ENCODE results near the gene PTPRD.

The PTPRD gene

GRCh38 chr9:8850914-8851313 lies 1761.9 kb downstream of the PTPRD start:
- DNase-seq = no peak

- no peak for DNase-seq
These were observed 1767.0 kb downstream of the PTPRD start for GRCh38 chr9:8845808-8846207.

DNA sequence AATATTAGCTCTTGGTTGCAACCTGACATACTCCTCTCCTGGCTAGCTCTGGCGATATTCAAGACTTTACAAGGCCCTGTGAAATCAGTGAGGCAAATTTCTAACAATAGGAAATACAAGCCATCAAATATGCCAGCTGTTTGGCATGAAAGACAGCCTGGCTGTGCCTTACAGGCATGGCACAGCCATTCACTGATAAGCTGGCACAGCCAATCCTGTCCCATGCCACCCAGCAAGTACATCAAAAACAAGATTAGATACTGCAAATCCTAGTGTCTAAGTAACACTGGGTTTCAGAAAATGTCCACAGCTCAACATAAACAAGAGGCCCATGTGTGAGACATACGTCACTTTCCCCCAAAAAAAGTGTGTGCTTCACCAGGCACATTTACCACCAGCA lies 1767.4 kb downstream of the PTPRD start:
- no peak for DNase-seq

- DNase-seq = no peak
These were observed 1768.3 kb downstream of the PTPRD start for GRCh38 chr9:8844549-8844948.

DNA sequence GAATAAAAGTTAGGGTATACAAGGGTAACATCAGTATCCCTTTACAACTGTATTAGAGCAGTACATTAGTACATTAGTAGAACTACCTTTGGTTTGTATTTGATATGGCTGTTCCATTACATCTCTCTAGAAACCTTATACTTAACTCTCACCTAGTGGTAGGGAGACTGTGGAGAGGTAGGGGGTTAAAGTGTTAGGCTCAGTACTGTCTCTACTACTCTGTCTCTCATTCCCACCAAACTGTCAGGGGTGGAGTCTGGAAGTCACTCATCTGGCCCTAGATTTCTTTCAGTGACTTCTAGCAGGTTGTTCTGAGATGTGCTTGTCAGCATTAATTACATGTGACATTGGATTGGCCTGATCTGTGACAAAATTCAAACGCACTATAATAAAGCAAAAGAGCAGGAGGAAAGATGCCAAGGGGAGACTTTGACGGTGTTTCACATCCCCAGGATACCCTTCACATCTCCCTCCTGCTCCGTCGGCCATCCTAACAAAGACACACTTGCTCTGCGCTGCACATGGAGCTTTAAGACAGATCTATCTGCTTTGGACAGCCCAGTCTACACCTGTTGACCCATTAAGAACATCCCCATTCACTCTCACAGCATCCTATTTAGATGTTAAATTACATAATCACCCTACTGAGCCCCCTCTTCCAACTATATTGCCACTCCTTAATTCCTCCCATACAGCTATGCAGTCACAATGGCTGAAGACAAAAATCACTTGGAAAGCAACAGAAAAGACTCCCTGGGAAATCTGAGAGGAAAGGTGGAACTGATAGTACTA lies 1770.2 kb downstream of the PTPRD start:
- DNase-seq = no peak

DNA sequence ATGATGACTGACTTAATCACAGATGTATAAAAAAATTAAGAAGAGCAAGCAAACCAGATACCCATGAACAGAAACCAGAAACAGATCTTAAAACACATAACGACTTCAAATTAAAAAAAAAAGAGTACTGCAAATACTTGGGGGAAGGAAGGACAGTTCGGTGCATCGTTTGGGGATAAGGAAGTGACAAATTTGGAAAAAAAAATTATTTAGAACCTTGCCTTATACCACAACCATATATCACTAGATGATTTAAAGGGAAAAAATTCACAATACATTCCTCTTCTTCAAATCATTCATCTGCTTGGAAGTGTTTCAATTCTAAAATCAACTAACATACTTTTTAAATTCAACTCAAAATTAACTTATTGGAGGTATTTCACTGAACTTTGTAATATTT lies 1774.7 kb downstream of the PTPRD start:
- no peak for DNase-seq

GRCh38 chr9:8835291-8835690 lies 1777.5 kb downstream of the PTPRD start:
- DNase-seq = no peak

DNA sequence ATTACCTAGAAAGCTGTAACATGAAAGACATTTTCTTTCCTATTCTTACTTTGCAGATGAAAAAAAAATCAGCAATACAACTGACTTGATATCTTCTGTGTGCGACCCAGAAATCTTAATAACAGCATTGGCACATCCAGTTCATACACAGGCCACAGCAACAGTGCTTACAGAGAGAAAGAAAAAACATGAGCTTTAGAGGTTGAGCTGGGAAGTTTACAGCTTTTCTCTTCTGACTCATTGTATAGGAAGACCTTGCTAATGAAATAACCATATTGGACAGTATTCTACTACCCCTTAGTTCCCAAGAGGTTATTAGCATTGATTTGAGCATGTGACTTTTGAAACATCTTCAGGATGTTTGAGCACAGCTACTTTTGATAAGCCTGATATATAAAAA lies 1779.8 kb downstream of the PTPRD start:
- DNase-seq = no peak

DNA sequence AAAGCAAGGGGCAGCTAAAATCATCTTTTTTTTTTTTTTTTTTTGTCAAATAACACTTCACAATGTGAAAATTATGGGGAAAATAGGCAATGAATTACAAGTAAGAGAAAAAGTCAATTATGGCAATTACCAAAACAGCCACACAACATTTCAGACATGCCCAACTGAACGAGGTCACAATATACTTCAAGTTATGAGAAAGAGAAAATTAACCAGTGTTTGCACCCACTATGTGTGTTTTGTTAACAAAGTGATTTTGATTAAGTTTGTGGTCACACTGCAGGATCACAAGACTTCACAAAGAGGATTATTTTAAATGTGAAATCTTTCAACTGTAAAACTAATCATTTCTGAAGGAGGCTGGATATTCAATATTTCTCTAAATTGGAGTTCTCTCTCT lies 1780.4 kb downstream of the PTPRD start:
- DNase-seq = no peak

DNA sequence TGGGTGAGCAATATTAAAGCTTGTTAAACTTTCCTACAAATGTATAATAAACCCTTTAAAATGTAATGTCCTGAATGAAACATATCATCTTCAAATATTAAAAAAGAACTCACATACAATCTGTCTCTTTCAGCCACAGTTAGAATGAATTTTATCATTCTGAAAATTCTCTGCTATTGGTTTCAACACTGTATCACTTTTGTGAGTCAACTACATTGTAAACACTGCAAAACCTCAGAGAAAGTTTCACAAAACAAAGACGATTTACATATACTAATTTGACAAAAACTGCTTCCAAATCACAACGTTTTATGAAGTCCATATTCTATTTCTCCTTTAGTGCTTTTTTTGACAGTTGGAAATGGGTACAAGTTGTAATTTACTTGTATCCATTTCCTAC lies 1781.2 kb downstream of the PTPRD start:
- no peak for DNase-seq

- DNase-seq = no peak
These were observed 1786.5 kb downstream of the PTPRD start for GRCh38 chr9:8826281-8826680.

DNA sequence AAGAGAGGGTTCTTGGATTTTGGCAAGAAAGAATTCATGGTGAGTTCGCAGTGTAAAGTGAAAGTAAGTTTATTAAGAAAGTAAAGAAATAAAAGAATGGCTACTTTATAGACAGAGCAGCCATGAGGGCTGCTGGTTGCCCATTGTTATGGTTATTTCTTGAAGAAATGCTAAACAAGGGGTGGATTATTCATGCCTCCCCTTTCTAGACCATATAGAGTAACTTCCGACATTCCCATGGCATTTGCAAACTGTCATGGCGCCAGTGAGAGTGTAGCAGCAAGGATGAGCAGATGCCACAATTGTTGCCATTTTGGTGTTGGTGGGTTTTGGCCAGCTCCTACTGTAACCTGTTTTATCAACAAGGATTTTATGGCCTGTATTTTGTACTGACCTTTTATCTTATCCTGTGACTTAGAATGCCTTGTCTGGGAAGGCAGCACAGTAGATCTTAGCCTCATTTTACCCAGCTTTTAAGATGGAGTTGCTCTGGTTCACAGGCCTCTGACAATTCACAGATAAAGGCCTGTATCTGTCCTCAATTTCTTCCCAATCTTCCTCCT lies 1787.1 kb downstream of the PTPRD start:
- DNase-seq = no peak

DNA sequence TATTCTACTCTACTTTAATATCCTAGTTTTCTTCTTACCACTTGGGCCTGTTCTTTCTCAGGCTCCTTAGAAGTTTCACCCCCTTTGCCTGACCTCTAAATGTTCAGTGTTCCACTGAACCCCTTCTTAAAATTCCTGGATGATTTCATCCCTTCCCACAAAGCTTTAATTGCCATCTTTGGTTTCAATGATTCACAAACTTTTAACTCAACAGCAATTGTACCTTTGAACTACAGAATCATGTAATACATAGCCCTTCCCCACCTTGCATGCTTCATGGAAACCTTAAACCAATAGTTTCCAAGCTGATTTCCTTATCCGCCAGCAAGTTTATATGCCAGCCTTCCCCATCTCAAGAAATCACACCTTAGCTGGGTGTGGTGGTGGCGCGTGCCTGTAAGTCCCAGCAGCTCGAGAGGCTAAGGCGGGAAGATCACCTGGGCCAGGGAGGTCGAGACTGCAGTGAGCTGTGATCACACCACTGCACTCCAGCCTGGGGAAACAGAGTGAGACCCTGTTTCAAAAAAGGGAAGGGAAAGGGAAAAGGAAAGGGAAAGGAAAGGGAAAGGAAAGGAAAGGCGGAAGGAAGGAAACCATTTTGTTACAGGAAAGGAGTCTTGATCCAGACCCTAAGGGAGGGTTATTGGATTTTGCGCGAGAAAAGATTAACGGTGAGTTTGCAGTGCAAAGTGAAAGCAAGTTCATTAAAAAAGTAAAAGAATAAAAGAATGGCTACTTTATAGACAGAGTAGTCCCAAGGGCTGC lies 1789.5 kb downstream of the PTPRD start:
- DNase-seq = no peak

GRCh38 chr9:8822667-8823025 lies 1790.2 kb downstream of the PTPRD start:
- DNase-seq = no peak

DNA sequence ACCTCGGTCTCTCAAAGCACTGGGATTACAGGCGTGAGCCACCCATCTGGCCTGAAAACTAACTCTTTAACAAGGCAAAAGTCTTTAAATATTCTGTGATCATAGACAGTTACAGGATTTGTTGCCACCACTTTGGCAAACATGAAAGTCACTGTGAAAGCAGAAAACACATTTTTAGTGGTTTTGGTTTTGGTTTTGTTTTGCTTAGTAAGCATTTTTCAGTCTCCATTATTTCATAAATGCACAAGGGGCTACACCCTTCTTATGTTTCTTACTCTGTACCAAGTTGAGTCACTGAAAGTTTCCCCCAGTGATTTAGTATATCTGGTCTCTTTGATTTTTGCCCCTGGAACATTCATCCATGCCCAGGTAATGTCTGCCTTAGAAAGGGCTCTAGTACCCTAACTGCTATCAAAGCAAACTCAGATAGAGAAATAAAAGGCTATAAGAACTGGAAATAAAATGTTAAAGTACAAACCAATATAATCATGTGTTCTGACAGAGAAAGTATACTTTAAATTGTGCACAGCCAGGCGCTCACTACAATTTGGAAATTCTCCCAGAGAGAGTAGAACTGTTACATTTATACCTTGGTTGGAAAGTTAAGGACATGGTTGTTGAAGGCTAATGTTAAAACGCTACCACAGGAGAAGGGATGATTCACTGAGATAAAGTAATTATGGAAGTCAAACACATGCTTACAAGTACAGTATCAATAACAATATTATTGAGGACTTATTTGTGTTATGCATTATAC lies 1790.7 kb downstream of the PTPRD start:
- no peak for DNase-seq

GRCh38 chr9:8817335-8817734 lies 1795.5 kb downstream of the PTPRD start:
- no peak for DNase-seq

DNA sequence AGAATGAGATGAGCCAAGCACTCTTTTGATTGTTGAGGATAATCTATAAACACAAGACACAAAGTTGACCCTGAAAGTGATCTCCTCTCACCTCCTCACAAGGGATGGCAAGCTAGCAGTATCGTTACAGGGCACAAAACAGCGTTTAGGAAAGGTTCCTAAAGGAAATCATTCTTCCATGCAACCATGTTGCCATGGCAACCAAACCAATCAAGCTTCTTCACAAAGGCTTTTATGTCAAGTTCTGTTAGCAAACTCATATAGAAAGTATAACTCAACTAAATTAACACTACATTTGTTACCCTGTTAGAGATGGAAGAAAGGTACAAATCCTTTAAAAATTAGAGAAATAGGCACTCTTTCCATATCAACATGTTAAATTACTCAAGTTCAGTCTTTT lies 1796.4 kb downstream of the PTPRD start:
- DNase-seq = no peak

DNA sequence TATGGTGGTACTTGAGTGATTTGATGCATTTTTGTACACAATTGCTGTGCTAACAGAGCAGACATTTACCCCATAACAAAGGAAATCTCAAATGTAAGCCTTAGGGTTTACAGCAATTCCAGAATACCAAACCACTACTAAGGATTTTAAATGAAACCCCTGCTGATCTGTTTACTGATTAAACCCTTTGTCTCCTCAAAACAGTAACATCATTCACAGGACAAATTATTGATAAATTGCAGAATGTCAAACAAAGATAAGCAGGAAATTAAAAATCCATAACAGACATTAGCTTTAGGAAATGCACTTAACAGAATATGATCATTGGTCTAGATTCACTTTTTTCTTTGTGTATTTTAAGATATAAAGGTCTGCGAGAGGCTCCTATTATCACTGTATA lies 1796.9 kb downstream of the PTPRD start:
- DNase-seq = no peak

- no peak for DNase-seq
These were observed 1797.6 kb downstream of the PTPRD start for GRCh38 chr9:8815219-8815618.

DNA sequence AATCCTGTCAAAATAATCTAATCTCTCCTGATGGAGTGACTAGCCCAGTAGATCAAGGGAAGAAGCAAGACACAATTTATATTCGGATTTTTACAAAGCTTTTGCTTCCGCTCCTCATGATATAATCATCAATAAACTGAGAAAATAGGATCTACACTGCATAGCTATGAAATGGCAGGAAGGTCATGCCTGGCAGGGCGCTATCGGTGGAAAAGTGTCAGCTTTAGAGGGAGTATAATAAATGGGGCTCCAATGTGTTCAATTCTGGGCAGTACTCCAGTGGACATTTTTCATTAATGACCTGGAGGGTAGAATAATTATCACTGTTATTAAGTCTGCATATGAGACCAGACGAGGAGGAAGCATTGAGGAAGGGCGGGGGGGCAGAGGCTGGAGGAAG lies 1799.9 kb downstream of the PTPRD start:
- DNase-seq = no peak

DNA sequence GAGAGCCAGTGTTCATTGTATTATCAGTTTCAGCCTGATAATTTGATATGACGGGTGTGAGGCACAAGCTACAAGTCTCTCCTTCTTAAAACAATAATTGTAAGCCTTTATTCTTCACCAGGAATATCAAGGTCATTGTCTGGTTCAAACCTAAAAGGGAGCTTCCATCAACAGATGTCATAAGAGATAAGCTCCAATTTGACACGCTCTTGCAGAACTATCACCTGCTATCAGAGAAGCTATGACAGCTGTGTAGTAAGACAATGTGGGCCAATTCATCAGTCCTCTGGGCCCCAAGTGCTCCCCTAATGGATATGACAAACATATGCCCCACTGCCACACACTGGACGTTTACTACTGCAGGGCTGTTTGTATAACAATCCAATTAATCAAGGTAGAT lies 1803.1 kb downstream of the PTPRD start:
- DNase-seq = no peak

DNA sequence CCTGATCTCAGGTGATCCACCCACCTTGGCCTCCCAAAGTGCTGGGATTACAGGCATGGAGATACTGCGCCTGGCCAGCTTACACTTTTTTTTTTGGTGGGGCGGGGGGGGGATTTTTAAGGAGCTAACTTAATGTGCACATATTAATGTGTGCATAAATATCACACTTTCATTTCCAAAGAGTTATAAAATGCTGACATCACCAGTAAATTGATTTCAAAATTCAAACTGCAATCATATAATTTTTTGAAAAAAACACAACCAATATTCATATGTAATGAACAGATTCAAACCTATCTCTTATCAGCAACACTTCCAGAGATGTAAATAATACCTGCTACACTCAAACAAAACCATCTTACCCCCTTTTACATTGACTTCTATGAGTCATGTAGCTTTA lies 1806.7 kb downstream of the PTPRD start:
- DNase-seq = no peak

GRCh38 chr9:8804613-8805012 lies 1808.2 kb downstream of the PTPRD start:
- no peak for DNase-seq

GRCh38 chr9:8802242-8802641 lies 1810.6 kb downstream of the PTPRD start:
- DNase-seq = no peak

Measured in NCI-H1048 (cell line).